Vagina (tissue), 2 donors: Measurements from ENCODE around the gene GNAQ.
"Not testable (repeated sequence)": the region's sequence is repeated elsewhere in the genome, so short reads cannot be mapped to it uniquely, and the experiment has no call there.

Source experiments
- POLR2A ChIP-seq, 2 donors: fragments of 450-650 bp; IDR thresholded peaks; one replicate each; pipeline ENCODE4 v1.6.1; 2017; ENCODE audit warnings: antibody characterized with exemption in 2 of 2, mild to moderate bottlenecking in 2 of 2, moderate library complexity in 2 of 2
- POLR2AphosphoS5 ChIP-seq, 2 donors: sonication (generic); formaldehyde crosslinking; IDR thresholded peaks; one replicate each; pipeline ENCODE4 v1.9.0; 2017; ENCODE audit warnings: antibody characterized with exemption in 2 of 2, mild to moderate bottlenecking in 2 of 2, low read depth in 1 of 2; ENCODE audit not compliant: insufficient read depth in 1 of 2
- TF ChIP-seq, protein P1 (sequence below), 3 experiments: fragments of 450-650 bp in 2 of 3; fragments of 200-600 bp in 1 of 3; sonication (generic) in 1 of 3; IDR thresholded peaks; one replicate each; pipeline ENCODE4 v1.5.1; 2017 to 2019; ENCODE audit warnings: antibody characterized with exemption in 3 of 3, mild to moderate bottlenecking in 2 of 3, moderate library complexity in 2 of 3

DNA sequence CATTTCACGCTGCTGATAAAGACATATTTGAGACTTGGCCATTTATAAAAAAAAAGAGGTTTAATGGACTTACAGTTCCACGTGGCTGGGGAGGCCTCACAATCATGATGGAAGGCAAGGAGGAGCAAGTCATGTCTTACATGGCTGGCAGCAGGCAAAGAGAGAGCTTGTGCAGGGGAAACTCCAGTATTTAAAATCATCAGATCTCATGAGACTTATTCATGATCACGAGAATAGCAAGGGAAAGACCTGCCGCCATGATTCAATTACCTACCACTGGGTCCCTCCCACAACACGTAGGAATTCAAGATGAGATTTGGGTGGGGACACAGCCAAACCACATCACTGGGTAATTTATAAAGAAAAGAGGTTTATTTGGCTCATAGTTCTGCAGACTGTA is 168.0 kb downstream of the GNAQ start:
- TF ChIP-seq POLR2A (IDR thresholded peaks at IDR 0.05); POLR2AphosphoS5 (IDR thresholded peaks at IDR 0.05; ENCODE audit: insufficient read depth in 1 of 2, low read depth in 1 of 2): not testable (repeated sequence)
- TF ChIP-seq, protein P1, sequence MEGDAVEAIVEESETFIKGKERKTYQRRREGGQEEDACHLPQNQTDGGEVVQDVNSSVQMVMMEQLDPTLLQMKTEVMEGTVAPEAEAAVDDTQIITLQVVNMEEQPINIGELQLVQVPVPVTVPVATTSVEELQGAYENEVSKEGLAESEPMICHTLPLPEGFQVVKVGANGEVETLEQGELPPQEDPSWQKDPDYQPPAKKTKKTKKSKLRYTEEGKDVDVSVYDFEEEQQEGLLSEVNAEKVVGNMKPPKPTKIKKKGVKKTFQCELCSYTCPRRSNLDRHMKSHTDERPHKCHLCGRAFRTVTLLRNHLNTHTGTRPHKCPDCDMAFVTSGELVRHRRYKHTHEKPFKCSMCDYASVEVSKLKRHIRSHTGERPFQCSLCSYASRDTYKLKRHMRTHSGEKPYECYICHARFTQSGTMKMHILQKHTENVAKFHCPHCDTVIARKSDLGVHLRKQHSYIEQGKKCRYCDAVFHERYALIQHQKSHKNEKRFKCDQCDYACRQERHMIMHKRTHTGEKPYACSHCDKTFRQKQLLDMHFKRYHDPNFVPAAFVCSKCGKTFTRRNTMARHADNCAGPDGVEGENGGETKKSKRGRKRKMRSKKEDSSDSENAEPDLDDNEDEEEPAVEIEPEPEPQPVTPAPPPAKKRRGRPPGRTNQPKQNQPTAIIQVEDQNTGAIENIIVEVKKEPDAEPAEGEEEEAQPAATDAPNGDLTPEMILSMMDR (IDR thresholded peaks at IDR 0.05), result not testable (repeated sequence)
